ENCODE data around the gene SAFB2. TPM values are rescaled to one million over a fixed set of nuclear protein-coding genes. Genes with fewer than 3 reads are reported as not detected.
A peak's percentile ranks its signal among the peaks of the same experiment; 100 is the strongest.

SAFB2 gene
- total and polyA plus RNA-seq, 2 donors = 22.2 to 60.6 TPM

DNA sequence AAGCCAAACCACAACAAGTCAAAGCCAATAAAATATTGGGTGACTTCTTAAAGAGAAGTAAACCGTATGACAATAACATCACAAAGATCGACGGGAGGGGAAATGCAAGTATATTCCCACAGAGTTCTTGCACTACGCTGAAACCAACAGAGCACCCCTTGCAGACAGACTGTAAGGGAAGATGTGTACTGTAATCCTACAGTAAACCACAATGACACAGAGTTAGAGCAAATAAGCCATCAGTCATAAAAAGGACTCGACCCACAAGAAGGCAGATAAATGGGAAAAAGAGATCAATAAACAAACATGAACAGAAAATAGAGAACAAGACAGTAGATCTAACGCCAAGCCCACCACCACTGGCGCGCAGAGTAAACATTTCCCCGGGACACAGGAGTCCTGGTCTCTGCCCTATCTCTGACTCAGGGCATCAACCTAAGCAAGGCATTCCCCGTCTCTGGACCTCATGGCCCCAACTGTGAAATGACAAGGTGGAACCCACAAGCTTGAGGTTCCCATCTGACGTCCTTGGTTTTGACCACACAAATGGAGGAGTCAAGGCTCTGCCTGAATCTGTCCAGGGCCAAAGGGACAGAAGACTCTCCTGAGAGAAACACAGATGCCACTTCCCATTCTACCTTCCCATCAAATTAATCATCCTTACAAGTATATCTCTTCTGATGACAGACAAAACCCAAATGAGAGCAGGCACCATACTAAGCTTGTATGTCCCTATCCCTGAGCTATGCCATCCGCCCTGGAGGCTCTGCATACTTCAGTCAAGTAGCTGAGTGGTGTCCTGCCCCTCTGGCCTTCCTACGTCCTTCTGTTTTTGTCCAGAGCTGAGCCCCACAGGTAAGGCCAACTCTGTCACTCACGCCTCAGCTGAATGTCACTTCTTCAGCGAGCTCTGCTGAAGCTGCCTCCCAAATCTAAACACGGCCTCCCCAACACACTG is 15.0 kb downstream of the SAFB2 start:
- Histone ChIP-seq H3K36me3 (ENCODE audit: control insufficient read depth in 2 of 2, insufficient read depth in 2 of 2, low read length in 1 of 2) (peaks cover 76 to 88% of the 10 kb centered on the region in 2 donors), H3K4me3 (ENCODE audit: low read length in 2 of 2) (no peak overlapping the region), H3K9me3 (ENCODE audit: control insufficient read depth in 2 of 2, insufficient read depth in 1 of 2, low read length in 1 of 2) (no peaks in the 10 kb centered on the region), H3K27me3 (ENCODE audit: control insufficient read depth in 2 of 2, insufficient read depth in 1 of 2, low read length in 1 of 2) (no peaks in the 10 kb centered on the region), H3K27ac (ENCODE audit: low read depth in 1 of 2, low read length in 1 of 2) (no peak overlapping the region), H3K4me1 (ENCODE audit: control insufficient read depth in 2 of 2, insufficient read depth in 2 of 2, low read length in 2 of 2) (no peaks in the 10 kb centered on the region)
- WGBS = 97% methylated on average over 16 of the region's 16 CpGs
- no peak for DNase-seq (ENCODE audit: low read depth in 6 of 9, low spot score in 9 of 9)

DNA sequence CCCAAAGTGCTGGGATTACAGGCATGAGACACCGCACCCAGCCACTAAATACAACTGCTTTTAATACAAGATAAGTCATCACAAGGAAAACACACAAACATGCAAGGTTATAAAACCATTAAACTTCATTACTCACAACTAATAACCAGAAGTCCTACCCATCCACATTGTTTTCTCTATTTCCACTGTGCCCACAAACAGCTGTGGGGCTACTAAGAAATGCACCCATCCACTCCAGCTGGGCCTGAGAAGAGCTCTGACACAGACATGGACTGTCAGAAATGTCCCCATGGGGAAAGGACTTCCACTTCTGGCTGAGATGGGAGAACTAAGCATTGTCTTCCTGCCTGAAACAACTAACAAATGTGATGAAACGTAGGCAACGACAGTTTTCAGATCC is 17.2 kb downstream of the SAFB2 start:
- Histone ChIP-seq H3K4me3 (ENCODE audit: low read length in 2 of 2) (no peak overlapping the region), H3K4me1 (ENCODE audit: control insufficient read depth in 2 of 2, insufficient read depth in 2 of 2, low read length in 2 of 2) (no peaks in the 10 kb centered on the region), H3K27me3 (ENCODE audit: control insufficient read depth in 2 of 2, insufficient read depth in 1 of 2, low read length in 1 of 2) (no peaks in the 10 kb centered on the region), H3K9me3 (ENCODE audit: control insufficient read depth in 2 of 2, insufficient read depth in 1 of 2, low read length in 1 of 2) (no peaks in the 10 kb centered on the region), H3K27ac (ENCODE audit: low read depth in 1 of 2, low read length in 1 of 2) (no peak overlapping the region), H3K36me3 (ENCODE audit: control insufficient read depth in 2 of 2, insufficient read depth in 2 of 2, low read length in 1 of 2) (peaks cover 85 to 93% of the 10 kb centered on the region in 2 donors)
- WGBS = 98% methylated on average over 3 of the region's 3 CpGs
- no peak for DNase-seq (ENCODE audit: low read depth in 6 of 9, low spot score in 9 of 9)

GRCh38 chr19:5603626-5604025 is 18.9 kb downstream of the SAFB2 start:
- WGBS = 96% methylated on average over 5 of the region's 5 CpGs
- no peak overlapping the region for H3K4me3 ChIP-seq (ENCODE audit: low read length in 2 of 2)
- no peak for DNase-seq (ENCODE audit: low read depth in 6 of 9, low spot score in 9 of 9)
- no peaks in the 10 kb centered on the region for H3K4me1 ChIP-seq (ENCODE audit: control insufficient read depth in 2 of 2, insufficient read depth in 2 of 2, low read length in 2 of 2)
- no peak overlapping the region for H3K27ac ChIP-seq (ENCODE audit: low read depth in 1 of 2, low read length in 1 of 2)
- H3K27me3 ChIP-seq (ENCODE audit: control insufficient read depth in 2 of 2, insufficient read depth in 1 of 2, low read length in 1 of 2) = no peaks in the 10 kb centered on the region
- peaks cover 89 to 93% of the 10 kb centered on the region in 2 donors for H3K36me3 ChIP-seq (ENCODE audit: control insufficient read depth in 2 of 2, insufficient read depth in 2 of 2, low read length in 1 of 2)
- H3K9me3 ChIP-seq (ENCODE audit: control insufficient read depth in 2 of 2, insufficient read depth in 1 of 2, low read length in 1 of 2) = no peaks in the 10 kb centered on the region

DNA sequence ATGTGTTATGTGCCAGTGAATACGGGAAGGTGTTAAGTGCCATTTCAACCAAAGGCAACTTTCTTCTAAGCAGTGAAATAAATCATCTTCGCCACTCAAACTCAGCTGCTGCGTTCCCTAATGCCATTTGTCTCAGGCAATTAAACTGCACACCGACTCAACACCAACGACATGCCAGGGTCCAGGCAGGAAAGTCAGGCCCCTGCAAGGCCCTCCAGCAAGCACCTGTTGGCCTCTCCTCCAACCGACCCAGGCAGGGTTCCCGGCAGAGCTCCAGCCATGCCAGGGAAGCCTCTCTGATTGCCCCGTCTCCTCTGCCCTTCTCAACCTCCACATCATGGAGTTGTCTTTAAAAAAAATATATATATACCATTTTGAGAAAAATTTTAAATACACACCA is 21.8 kb downstream of the SAFB2 start:
- no peak overlapping the region for H3K4me3 ChIP-seq (ENCODE audit: low read length in 2 of 2)
- H3K27me3 ChIP-seq (ENCODE audit: control insufficient read depth in 2 of 2, insufficient read depth in 1 of 2, low read length in 1 of 2) = no peaks in the 10 kb centered on the region
- no peak for DNase-seq (ENCODE audit: low read depth in 6 of 9, low spot score in 9 of 9)
- 98% methylated on average over 8 of the region's 8 CpGs for WGBS
- H3K27ac ChIP-seq (ENCODE audit: low read depth in 1 of 2, low read length in 1 of 2) = no peak overlapping the region
- no peaks in the 10 kb centered on the region for H3K9me3 ChIP-seq (ENCODE audit: control insufficient read depth in 2 of 2, insufficient read depth in 1 of 2, low read length in 1 of 2)
- peaks cover 0 to under 1% of the 10 kb centered on the region in 2 donors for H3K4me1 ChIP-seq (ENCODE audit: control insufficient read depth in 2 of 2, insufficient read depth in 2 of 2, low read length in 2 of 2)
- peaks cover 92 to 93% of the 10 kb centered on the region in 2 donors for H3K36me3 ChIP-seq (ENCODE audit: control insufficient read depth in 2 of 2, insufficient read depth in 2 of 2, low read length in 1 of 2)

DNA sequence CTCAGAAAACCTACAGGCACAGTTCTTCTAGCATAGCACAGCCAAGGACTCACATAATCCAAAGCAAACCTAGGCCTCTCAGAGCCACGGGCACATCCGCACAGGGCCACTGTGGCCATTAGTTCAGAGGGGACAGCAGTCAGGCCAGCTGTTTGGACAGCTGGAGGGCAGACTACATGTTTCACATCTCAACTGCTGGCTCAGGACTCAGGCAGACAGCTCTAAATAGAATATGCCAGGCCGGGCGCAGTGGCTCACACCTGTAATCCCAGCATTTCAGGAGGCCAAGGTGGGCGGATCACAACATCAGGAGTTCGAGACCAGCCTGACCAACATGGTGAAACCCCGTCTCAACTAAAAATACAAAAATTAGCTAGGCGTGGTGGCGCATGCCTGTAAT is 26.8 kb downstream of the SAFB2 start:
- Histone ChIP-seq H3K36me3 (ENCODE audit: control insufficient read depth in 2 of 2, insufficient read depth in 2 of 2, low read length in 1 of 2) (peaks cover 95 to 97% of the 10 kb centered on the region in 2 donors), H3K4me3 (ENCODE audit: low read length in 2 of 2) (no peak overlapping the region), H3K9me3 (ENCODE audit: control insufficient read depth in 2 of 2, insufficient read depth in 1 of 2, low read length in 1 of 2) (peaks cover 0 to 2% of the 10 kb centered on the region in 2 donors), H3K4me1 (ENCODE audit: control insufficient read depth in 2 of 2, insufficient read depth in 2 of 2, low read length in 2 of 2) (peaks cover 0 to 10% of the 10 kb centered on the region in 2 donors), H3K27me3 (ENCODE audit: control insufficient read depth in 2 of 2, insufficient read depth in 1 of 2, low read length in 1 of 2) (no peaks in the 10 kb centered on the region), H3K27ac (ENCODE audit: low read depth in 1 of 2, low read length in 1 of 2) (no peak overlapping the region)
- 99% methylated on average over 9 of the region's 9 CpGs for WGBS
- no peak for DNase-seq (ENCODE audit: low read depth in 6 of 9, low spot score in 9 of 9)

DNA sequence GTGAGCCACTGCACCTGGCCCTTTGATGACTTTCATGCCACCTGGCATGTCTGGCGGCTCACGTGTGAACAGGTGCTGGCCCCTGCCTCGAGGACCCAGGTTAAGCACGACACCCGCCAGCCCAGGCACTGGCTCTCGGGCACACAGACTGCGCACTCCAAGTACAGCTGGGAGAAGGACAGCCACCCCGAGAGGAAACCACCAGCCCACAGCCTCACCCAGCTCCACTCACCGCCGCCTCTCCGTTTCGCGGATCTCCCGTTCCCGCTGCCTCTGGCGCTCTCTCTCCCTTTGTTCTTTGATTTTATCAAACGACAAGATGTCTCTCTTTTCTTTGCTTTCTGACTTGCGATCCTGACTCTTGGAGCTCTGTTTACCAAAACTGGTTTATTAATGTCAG is 27.4 kb downstream of the SAFB2 start:
- WGBS = 84% methylated on average over 18 of the region's 18 CpGs
- H3K27ac ChIP-seq (ENCODE audit: low read depth in 1 of 2, low read length in 1 of 2) = no peak overlapping the region
- no peak overlapping the region for H3K4me3 ChIP-seq (ENCODE audit: low read length in 2 of 2)
- DNase-seq (ENCODE audit: low read depth in 6 of 9, low spot score in 9 of 9) = peak in 4 of 9 donors; percentile 10 to 35 (median 28)
- H3K36me3 ChIP-seq (ENCODE audit: control insufficient read depth in 2 of 2, insufficient read depth in 2 of 2, low read length in 1 of 2) = peaks cover 95 to 97% of the 10 kb centered on the region in 2 donors
- H3K27me3 ChIP-seq (ENCODE audit: control insufficient read depth in 2 of 2, insufficient read depth in 1 of 2, low read length in 1 of 2) = no peaks in the 10 kb centered on the region
- H3K9me3 ChIP-seq (ENCODE audit: control insufficient read depth in 2 of 2, insufficient read depth in 1 of 2, low read length in 1 of 2) = peaks cover 0 to 2% of the 10 kb centered on the region in 2 donors
- H3K4me1 ChIP-seq (ENCODE audit: control insufficient read depth in 2 of 2, insufficient read depth in 2 of 2, low read length in 2 of 2) = peaks cover 0 to 10% of the 10 kb centered on the region in 2 donors

GRCh38 chr19:5594521-5594950 is 28.0 kb downstream of the SAFB2 start:
- peaks cover 95 to 97% of the 10 kb centered on the region in 2 donors for H3K36me3 ChIP-seq (ENCODE audit: control insufficient read depth in 2 of 2, insufficient read depth in 2 of 2, low read length in 1 of 2)
- no peaks in the 10 kb centered on the region for H3K27me3 ChIP-seq (ENCODE audit: control insufficient read depth in 2 of 2, insufficient read depth in 1 of 2, low read length in 1 of 2)
- H3K27ac ChIP-seq (ENCODE audit: low read depth in 1 of 2, low read length in 1 of 2) = no peak overlapping the region
- H3K4me1 ChIP-seq (ENCODE audit: control insufficient read depth in 2 of 2, insufficient read depth in 2 of 2, low read length in 2 of 2) = peaks cover 0 to 10% of the 10 kb centered on the region in 2 donors
- no peak overlapping the region for H3K4me3 ChIP-seq (ENCODE audit: low read length in 2 of 2)
- WGBS = 98% methylated on average over 7 of the region's 7 CpGs
- H3K9me3 ChIP-seq (ENCODE audit: control insufficient read depth in 2 of 2, insufficient read depth in 1 of 2, low read length in 1 of 2) = peaks cover 0 to 2% of the 10 kb centered on the region in 2 donors
- DNase-seq (ENCODE audit: low read depth in 6 of 9, low spot score in 9 of 9) = no peak

DNA sequence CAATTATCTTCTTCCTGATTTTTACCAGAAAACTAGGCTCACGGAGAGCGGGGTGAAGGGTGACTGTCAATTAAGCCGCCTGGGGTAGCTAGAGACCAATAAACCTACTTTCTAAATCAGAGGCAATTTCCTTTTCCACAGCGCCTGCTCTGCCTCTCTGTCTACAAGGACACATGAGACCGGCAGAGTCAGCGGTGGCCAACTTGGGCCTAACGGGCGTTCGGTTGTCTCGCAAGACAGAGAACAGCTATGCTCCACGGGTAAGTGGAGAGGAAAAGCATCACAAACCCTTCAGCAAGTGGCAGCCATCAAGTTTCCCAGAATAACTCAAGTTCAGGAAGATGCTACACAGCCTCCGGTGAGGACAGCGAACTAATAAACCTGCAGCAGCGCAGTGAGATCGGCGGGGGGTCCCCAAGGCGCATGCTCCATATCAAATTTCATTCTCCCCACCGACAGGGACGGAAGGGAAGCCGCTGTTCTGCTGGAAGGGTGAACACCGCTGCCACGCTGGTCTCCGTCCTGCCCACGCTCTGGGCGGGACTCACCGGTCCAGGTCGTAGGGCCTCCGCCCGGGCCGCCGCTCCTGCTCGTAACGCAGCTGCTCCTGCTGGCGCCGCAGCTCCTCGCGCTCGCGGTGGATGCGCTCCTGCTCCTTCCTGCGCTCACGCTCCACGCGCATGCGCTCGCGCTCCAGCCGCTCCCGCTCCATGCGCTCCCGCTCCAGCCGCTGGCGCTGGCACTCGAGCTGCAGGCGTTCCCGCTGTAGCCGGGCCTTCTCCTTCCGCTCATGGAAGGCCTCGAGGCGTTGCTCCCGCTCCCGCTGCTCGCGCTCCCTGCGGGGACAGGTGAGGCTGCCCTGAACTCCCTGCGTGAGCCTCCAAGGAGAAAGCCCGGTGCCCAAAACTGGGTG is 29.0 kb downstream of the SAFB2 start:
- Histone ChIP-seq H3K4me1 (ENCODE audit: control insufficient read depth in 2 of 2, insufficient read depth in 2 of 2, low read length in 2 of 2) (peaks cover 0 to 10% of the 10 kb centered on the region in 2 donors), H3K27me3 (ENCODE audit: control insufficient read depth in 2 of 2, insufficient read depth in 1 of 2, low read length in 1 of 2) (no peaks in the 10 kb centered on the region), H3K4me3 (ENCODE audit: low read length in 2 of 2) (no peak overlapping the region), H3K9me3 (ENCODE audit: control insufficient read depth in 2 of 2, insufficient read depth in 1 of 2, low read length in 1 of 2) (peaks cover 0 to 2% of the 10 kb centered on the region in 2 donors), H3K36me3 (ENCODE audit: control insufficient read depth in 2 of 2, insufficient read depth in 2 of 2, low read length in 1 of 2) (peaks cover 95 to 98% of the 10 kb centered on the region in 2 donors), H3K27ac (ENCODE audit: low read depth in 1 of 2, low read length in 1 of 2) (no peak overlapping the region)
- WGBS = 97% methylated on average over 67 of the region's 67 CpGs
- DNase-seq (ENCODE audit: low read depth in 6 of 9, low spot score in 9 of 9) = no peak
